Activated CD8-positive, alpha-beta memory T cell treated with anti-CD3 and anti-CD28 coated beads, Interleukin-2, amount 50 U/mL, for 24 hours (primary cell): ENCODE data around the gene ASXL1.
"Not testable (repeated sequence)": the region's sequence is repeated elsewhere in the genome, so short reads cannot be mapped to it uniquely, and the experiment has no call there.

ENCODE experiments used
- DNase-seq: peaks from one replicate; pipeline ENCODE4 v3.0.0-alpha.2; 2020; ENCODE audit errors: extremely low read depth

The ASXL1 gene

GRCh38 chr20:32362901-32363364 lies 4.8 kb downstream of the ASXL1 start:
- DNase-seq = no peak

GRCh38 chr20:32363492-32363891 lies 5.4 kb downstream of the ASXL1 start:
- DNase-seq = no peak

- no peak for DNase-seq
These were observed 6.5 kb downstream of the ASXL1 start for GRCh38 chr20:32364554-32365208.

- DNase-seq = no peak
These were observed 7.4 kb downstream of the ASXL1 start for GRCh38 chr20:32365564-32365963.

- no peak for DNase-seq
These were observed 8.2 kb downstream of the ASXL1 start for GRCh38 chr20:32366380-32366779.

- DNase-seq = no peak
These were observed 10.2 kb downstream of the ASXL1 start for GRCh38 chr20:32368323-32368722.

GRCh38 chr20:32368925-32369324 lies 10.8 kb downstream of the ASXL1 start:
- no peak for DNase-seq

GRCh38 chr20:32370897-32371296 lies 12.8 kb downstream of the ASXL1 start:
- no peak for DNase-seq

- DNase-seq = no peak
These were observed 20.3 kb downstream of the ASXL1 start for GRCh38 chr20:32378461-32378860.

GRCh38 chr20:32380037-32380436 lies 21.9 kb downstream of the ASXL1 start:
- not testable (repeated sequence) for DNase-seq

- DNase-seq = no peak
These were observed 22.6 kb downstream of the ASXL1 start for GRCh38 chr20:32380745-32381144.

- no peak for DNase-seq
These were observed 24.2 kb downstream of the ASXL1 start for GRCh38 chr20:32382102-32382950.

- DNase-seq = not testable (repeated sequence)
These were observed 25.3 kb downstream of the ASXL1 start for GRCh38 chr20:32383441-32383840.

- DNase-seq = no peak
These were observed 27.4 kb downstream of the ASXL1 start for GRCh38 chr20:32385541-32385940.

- no peak for DNase-seq
These were observed 28.0 kb downstream of the ASXL1 start for GRCh38 chr20:32386091-32386490.

GRCh38 chr20:32387252-32387651 lies 29.1 kb downstream of the ASXL1 start:
- peak; percentile 7 for DNase-seq

GRCh38 chr20:32391003-32391402 lies 32.9 kb downstream of the ASXL1 start:
- no peak for DNase-seq

- DNase-seq = no peak
These were observed 36.9 kb downstream of the ASXL1 start for GRCh38 chr20:32395066-32395465.

GRCh38 chr20:32396646-32397160 lies 38.6 kb downstream of the ASXL1 start:
- no peak for DNase-seq

GRCh38 chr20:32397567-32398084 lies 39.5 kb downstream of the ASXL1 start:
- DNase-seq = no peak

- DNase-seq = no peak
These were observed 42.3 kb downstream of the ASXL1 start for GRCh38 chr20:32400476-32400875.

GRCh38 chr20:32404017-32404416 lies 45.9 kb downstream of the ASXL1 start:
- no peak for DNase-seq

- DNase-seq = no peak
These were observed 48.6 kb downstream of the ASXL1 start for GRCh38 chr20:32406701-32407100.
